HG03432 (cell line): ENCODE measurements around the gene PRPF40B.

Experiments
- ATAC-seq: cut with Tn5 transposase; IDR thresholded peaks from one replicate; pipeline ENCODE4 v1.9.1; 2021; ENCODE audit warnings: mild to moderate bottlenecking, moderate library complexity; ENCODE audit not compliant: unreplicated experiment

PRPF40B gene

GRCh38 chr12:49635036-49635435 is 11.7 kb downstream of the PRPF40B start:
- ATAC-seq = no peak

- ATAC-seq = no peak
Measured at GRCh38 chr12:49635656-49636055, 12.3 kb downstream of the PRPF40B start.

GRCh38 chr12:49636574-49636973 is 13.2 kb downstream of the PRPF40B start:
- ATAC-seq = no peak

- ATAC-seq = no peak
Measured at GRCh38 chr12:49636979-49637755, 13.8 kb downstream of the PRPF40B start.

GRCh38 chr12:49641748-49642369 is 18.5 kb downstream of the PRPF40B start:
- ATAC-seq = no peak

GRCh38 chr12:49642370-49642802 is 19.0 kb downstream of the PRPF40B start:
- ATAC-seq = no peak

GRCh38 chr12:49643135-49643534 is 19.8 kb downstream of the PRPF40B start:
- no peak for ATAC-seq

GRCh38 chr12:49643961-49644619 is 20.7 kb downstream of the PRPF40B start:
- no peak for ATAC-seq

GRCh38 chr12:49644620-49644994 is 21.2 kb downstream of the PRPF40B start:
- no peak for ATAC-seq

- no peak for ATAC-seq
Measured at GRCh38 chr12:49645146-49646039, 22.0 kb downstream of the PRPF40B start.

GRCh38 chr12:49646331-49646830 is 23.0 kb downstream of the PRPF40B start:
- no peak for ATAC-seq

- no peak for ATAC-seq
Measured at GRCh38 chr12:49646871-49647654, 23.7 kb downstream of the PRPF40B start.

- ATAC-seq = no peak
Measured at GRCh38 chr12:49647827-49648711, 24.7 kb downstream of the PRPF40B start.

GRCh38 chr12:49648712-49649003 is 25.3 kb downstream of the PRPF40B start:
- ATAC-seq = no peak

GRCh38 chr12:49649445-49649844 is 26.1 kb downstream of the PRPF40B start:
- no peak for ATAC-seq

- no peak for ATAC-seq
Measured at GRCh38 chr12:49649892-49650291, 26.5 kb downstream of the PRPF40B start.

GRCh38 chr12:49651855-49652254 is 28.5 kb downstream of the PRPF40B start:
- ATAC-seq = no peak

GRCh38 chr12:49652921-49653520 is 29.7 kb downstream of the PRPF40B start:
- ATAC-seq = no peak

GRCh38 chr12:49654715-49655114 is 31.4 kb downstream of the PRPF40B start:
- ATAC-seq = no peak
